ENCODE data around the gene MDK. TPM values are rescaled to one million over a fixed set of nuclear protein-coding genes. Genes with fewer than 3 reads are reported as not detected.
A peak's percentile ranks its signal among the peaks of the same experiment; 100 is the strongest.

The MDK gene
- total RNA-seq, 1 experiment from 2014 or later, result 286 TPM

- Histone ChIP-seq H3K27me3 (ENCODE audit: insufficient read depth, low read length) (no peaks in the 10 kb centered on the region), H3K9me2 (ENCODE audit: insufficient read depth) (no peaks in the 10 kb centered on the region), H3K9me3 (ENCODE audit: control insufficient read depth in 1 of 2, insufficient read depth in 1 of 2, low read depth in 1 of 2, low read length in 2 of 2) (no peaks in the 10 kb centered on the region), H3K79me2 (ENCODE audit: insufficient read depth, low read length) (peaks cover 20% of the 10 kb centered on the region), H3K36me3 (ENCODE audit: control insufficient read depth in 1 of 2, insufficient read depth in 2 of 2, low read length in 2 of 2) (peaks cover 5 to 12% of the 10 kb centered on the region in 2 experiments; a peak in 3 of 4 replicates), H3K4me3 (replicated peaks in 1 of 2; ENCODE audit: low read depth in 1 of 2, low read length in 2 of 2) (no peak overlapping the region), H3K9ac (ENCODE audit: low read length) (no peak overlapping the region), H3K4me1 (ENCODE audit: control insufficient read depth in 1 of 2, insufficient read depth in 2 of 2, low read length in 2 of 2) (peaks cover 16 to 42% of the 10 kb centered on the region in 2 experiments), H3K4me2 (ENCODE audit: low read length) (no peak overlapping the region), H2AFZ (ENCODE audit: low read depth, low read length, poor library complexity, severe bottlenecking) (no peak overlapping the region), H3K27ac (ENCODE audit: low read depth, low read length) (no peak overlapping the region; the same call in 1 of the 2 replicates), H4K20me1 (ENCODE audit: insufficient read depth) (no peaks in the 10 kb centered on the region)
- no TSS peak for BruUV-seq (replicated peaks)
- intact Hi-C loops (cut with micrococcal nuclease), result loop anchor here (5.0 kb wide), 1 partner anchor 120 kb away; no protein-coding TSS in a partner anchor
- peak; percentile 62 for ATAC-seq
- RAD21 ChIA-PET (ENCODE audit: low non-redundant PET in 1 of 2, low total read pairs in 2 of 2, uncharacterized antibody in 2 of 2, unreplicated experiment in 2 of 2), result no interaction called here
- no peak for DNase-seq (ENCODE audit: low read depth, low spot score)
- POLR2A ChIA-PET, result no interaction called here
- TF ChIP-seq POLR2AphosphoS5 (IDR thresholded peaks at IDR 0.05; ENCODE audit: low read depth, low read length) (no peak), TCF7L2 (IDR thresholded peaks at IDR 0.05; ENCODE audit: borderline replicate concordance, extremely low read depth, insufficient read depth, insufficient read length) (no peak), RAD21 (IDR thresholded peaks at IDR 0.05; ENCODE audit: low read depth) (peak; percentile 74)
- TF ChIP-seq, protein P1, sequence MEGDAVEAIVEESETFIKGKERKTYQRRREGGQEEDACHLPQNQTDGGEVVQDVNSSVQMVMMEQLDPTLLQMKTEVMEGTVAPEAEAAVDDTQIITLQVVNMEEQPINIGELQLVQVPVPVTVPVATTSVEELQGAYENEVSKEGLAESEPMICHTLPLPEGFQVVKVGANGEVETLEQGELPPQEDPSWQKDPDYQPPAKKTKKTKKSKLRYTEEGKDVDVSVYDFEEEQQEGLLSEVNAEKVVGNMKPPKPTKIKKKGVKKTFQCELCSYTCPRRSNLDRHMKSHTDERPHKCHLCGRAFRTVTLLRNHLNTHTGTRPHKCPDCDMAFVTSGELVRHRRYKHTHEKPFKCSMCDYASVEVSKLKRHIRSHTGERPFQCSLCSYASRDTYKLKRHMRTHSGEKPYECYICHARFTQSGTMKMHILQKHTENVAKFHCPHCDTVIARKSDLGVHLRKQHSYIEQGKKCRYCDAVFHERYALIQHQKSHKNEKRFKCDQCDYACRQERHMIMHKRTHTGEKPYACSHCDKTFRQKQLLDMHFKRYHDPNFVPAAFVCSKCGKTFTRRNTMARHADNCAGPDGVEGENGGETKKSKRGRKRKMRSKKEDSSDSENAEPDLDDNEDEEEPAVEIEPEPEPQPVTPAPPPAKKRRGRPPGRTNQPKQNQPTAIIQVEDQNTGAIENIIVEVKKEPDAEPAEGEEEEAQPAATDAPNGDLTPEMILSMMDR (IDR thresholded peaks at IDR 0.05 in 2 of 3, conservative IDR thresholded peaks at IDR 0.05 in 1 of 3; ENCODE audit: borderline replicate concordance in 1 of 3, insufficient read depth in 1 of 3, low read depth in 2 of 3, low read length in 2 of 3), result peak; percentile 59 to 83 (median 78); a peak in 5 of 6 replicates
- CTCF ChIA-PET, result interaction anchor here (1.1 kb wide), 1 partner anchor 16 kb away, joined by 5 read pairs; no protein-coding TSS in a partner anchor
Observed at GRCh38 chr11:46367244-46367915, 14.1 kb upstream of the MDK start.

DNA sequence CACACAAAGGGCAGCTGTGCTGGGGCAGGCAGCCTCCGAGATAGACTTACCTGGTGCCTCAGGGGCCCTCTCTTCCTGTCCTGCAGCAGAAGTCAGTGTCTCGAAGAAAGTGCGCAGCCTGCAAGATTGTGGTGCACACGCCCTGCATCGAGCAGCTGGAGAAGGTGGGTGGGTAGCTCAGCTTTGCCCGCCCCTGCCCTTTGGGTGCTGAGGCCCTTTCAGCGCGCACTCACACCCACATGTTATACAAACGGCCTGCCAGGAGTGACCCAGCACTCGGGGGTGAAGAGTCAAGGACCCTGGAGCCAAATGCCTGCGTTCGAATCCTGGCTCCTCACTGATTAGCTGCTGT lies 13.6 kb upstream of the MDK start:
- H3K9ac ChIP-seq (ENCODE audit: low read length), result no peak overlapping the region
- H3K4me1 ChIP-seq (ENCODE audit: control insufficient read depth in 1 of 2, insufficient read depth in 2 of 2, low read length in 2 of 2), result peaks cover 11 to 37% of the 10 kb centered on the region in 2 experiments
- ChIA-PET POLR2A (no interaction called here), RAD21 (ENCODE audit: low non-redundant PET in 1 of 2, low total read pairs in 2 of 2, uncharacterized antibody in 2 of 2, unreplicated experiment in 2 of 2) (no interaction called here), CTCF (interaction anchor here (1.3 to 1.6 kb wide), 2 partner anchors 16 to 21 kb away, joined by 6 read pairs; no protein-coding TSS in a partner anchor)
- ATAC-seq, result no peak
- no peak overlapping the region for H3K4me2 ChIP-seq (ENCODE audit: low read length)
- no peak overlapping the region for H2AFZ ChIP-seq (ENCODE audit: low read depth, low read length, poor library complexity, severe bottlenecking)
- no peaks in the 10 kb centered on the region for H4K20me1 ChIP-seq (ENCODE audit: insufficient read depth)
- no peaks in the 10 kb centered on the region for H3K9me3 ChIP-seq (ENCODE audit: control insufficient read depth in 1 of 2, insufficient read depth in 1 of 2, low read depth in 1 of 2, low read length in 2 of 2)
- BruUV-seq (replicated peaks), result no TSS peak
- no peak for DNase-seq (ENCODE audit: low read depth, low spot score)
- no peak overlapping the region; the same call in 1 of the 2 replicates for H3K27ac ChIP-seq (ENCODE audit: low read depth, low read length)
- no peak overlapping the region for H3K4me3 ChIP-seq (replicated peaks in 1 of 2; ENCODE audit: low read depth in 1 of 2, low read length in 2 of 2)
- H3K36me3 ChIP-seq (ENCODE audit: control insufficient read depth in 1 of 2, insufficient read depth in 2 of 2, low read length in 2 of 2), result peaks cover 5 to 12% of the 10 kb centered on the region in 2 experiments; a peak in 3 of 4 replicates
- H3K27me3 ChIP-seq (ENCODE audit: insufficient read depth, low read length), result no peaks in the 10 kb centered on the region
- H3K9me2 ChIP-seq (ENCODE audit: insufficient read depth), result no peaks in the 10 kb centered on the region
- H3K79me2 ChIP-seq (ENCODE audit: insufficient read depth, low read length), result peaks cover 14% of the 10 kb centered on the region; the same call in 1 of the 2 replicates
- intact Hi-C loops (cut with micrococcal nuclease), result loop anchor here (5.0 kb wide), 1 partner anchor 121 kb away; no protein-coding TSS in a partner anchor
- TF ChIP-seq EZH2phosphoT487 (IDR thresholded peaks at IDR 0.05; ENCODE audit: borderline replicate concordance) (no peak), REST (IDR thresholded peaks at IDR 0.05; ENCODE audit: low read depth) (no peak), EZH2 (IDR thresholded peaks at IDR 0.05) (no peak)
- TF ChIP-seq, protein P2, sequence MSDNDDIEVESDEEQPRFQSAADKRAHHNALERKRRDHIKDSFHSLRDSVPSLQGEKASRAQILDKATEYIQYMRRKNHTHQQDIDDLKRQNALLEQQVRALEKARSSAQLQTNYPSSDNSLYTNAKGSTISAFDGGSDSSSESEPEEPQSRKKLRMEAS (IDR thresholded peaks at IDR 0.05), result no peak
- TF ChIP-seq, protein P1 (IDR thresholded peaks at IDR 0.05 in 2 of 3, conservative IDR thresholded peaks at IDR 0.05 in 1 of 3; ENCODE audit: borderline replicate concordance in 1 of 3, insufficient read depth in 1 of 3, low read depth in 2 of 3, low read length in 2 of 3), result no peak
